ENCODE data around the gene ATG9B. TPM values are rescaled to one million over a fixed set of nuclear protein-coding genes. Genes with fewer than 3 reads are reported as not detected.
A peak's percentile ranks its signal among the peaks of the same experiment; 100 is the strongest.
"Not testable (repeated sequence)": the region's sequence is repeated elsewhere in the genome, so short reads cannot be mapped to it uniquely, and the experiment has no call there.

The ATG9B gene
- total RNA-seq, 4 donors from 2014 or later, result 0.46 TPM; not detected in 3

GRCh38 chr7:151028131-151028947 lies 4.0 kb upstream of the ATG9B start, which contains the start of gene ABCB8:
ABCB8 (plus strand) TSS chr7:151028450; CDS start chr7:151028516, 66 bp downstream.
- TF ChIP-seq, protein P1, sequence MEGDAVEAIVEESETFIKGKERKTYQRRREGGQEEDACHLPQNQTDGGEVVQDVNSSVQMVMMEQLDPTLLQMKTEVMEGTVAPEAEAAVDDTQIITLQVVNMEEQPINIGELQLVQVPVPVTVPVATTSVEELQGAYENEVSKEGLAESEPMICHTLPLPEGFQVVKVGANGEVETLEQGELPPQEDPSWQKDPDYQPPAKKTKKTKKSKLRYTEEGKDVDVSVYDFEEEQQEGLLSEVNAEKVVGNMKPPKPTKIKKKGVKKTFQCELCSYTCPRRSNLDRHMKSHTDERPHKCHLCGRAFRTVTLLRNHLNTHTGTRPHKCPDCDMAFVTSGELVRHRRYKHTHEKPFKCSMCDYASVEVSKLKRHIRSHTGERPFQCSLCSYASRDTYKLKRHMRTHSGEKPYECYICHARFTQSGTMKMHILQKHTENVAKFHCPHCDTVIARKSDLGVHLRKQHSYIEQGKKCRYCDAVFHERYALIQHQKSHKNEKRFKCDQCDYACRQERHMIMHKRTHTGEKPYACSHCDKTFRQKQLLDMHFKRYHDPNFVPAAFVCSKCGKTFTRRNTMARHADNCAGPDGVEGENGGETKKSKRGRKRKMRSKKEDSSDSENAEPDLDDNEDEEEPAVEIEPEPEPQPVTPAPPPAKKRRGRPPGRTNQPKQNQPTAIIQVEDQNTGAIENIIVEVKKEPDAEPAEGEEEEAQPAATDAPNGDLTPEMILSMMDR (IDR thresholded peaks at IDR 0.05), result no peak
- DNase-seq (ENCODE audit: low spot score), result peak; percentile 98
- peak; percentile 97 for ATAC-seq (ENCODE audit: low FRiP score)

- ATAC-seq (ENCODE audit: low FRiP score), result not testable (repeated sequence)
Observed at GRCh38 chr7:151027728-151028130, 3.4 kb upstream of the ATG9B start.

DNA sequence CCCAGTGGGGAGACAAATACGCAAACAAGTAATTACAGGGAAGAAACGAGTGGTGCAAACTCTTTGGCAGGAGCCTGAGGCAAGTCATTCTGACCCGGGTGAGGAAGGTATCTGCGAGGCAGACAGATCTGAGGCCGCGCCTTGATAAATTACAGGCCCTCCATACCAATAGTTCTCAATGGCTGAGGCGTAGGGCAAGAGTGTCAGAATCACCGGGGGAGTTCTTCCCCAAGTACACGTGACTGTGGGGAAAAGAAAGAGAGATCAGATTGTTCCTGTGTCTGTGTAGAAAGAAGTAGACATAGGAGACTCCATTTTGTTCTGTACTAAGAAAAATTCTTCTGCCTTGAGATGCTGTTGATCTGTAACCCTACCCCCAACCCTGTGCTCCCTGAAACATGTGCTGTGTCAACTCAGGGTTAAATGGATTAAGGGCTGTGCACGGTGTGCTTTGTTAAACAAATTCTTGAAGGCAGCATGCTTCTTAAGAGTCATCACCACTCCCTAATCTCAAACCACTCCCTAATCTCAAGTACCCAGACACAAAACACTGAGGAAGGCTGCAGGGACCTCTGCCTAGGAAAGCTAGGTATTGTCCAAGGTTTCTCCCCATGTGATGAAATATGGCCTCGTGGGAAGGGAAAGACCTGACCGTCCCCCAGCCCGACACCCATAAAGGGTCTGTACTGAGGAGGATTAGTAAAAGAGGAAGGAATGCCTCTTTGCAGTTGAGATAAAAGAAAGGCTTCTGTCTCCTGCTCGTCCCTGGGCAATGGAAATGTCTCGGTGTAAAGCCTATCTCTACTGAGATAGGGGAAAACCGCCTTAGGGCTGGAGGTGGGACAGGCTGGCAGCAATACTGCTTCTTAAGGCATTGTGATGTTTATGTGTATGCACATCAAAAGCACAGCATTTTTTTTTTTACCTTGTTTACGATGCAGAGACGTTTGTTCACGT lies 2.8 kb upstream of the ATG9B start:
- ATAC-seq (ENCODE audit: low FRiP score), result peak; percentile 62
- not testable (repeated sequence) for DNase-seq (ENCODE audit: low spot score)

More at GRCh38 chr7:151027728-151028130, 3.4 kb upstream of the ATG9B start:
- DNase-seq (ENCODE audit: low spot score), result not testable (repeated sequence)

DNA sequence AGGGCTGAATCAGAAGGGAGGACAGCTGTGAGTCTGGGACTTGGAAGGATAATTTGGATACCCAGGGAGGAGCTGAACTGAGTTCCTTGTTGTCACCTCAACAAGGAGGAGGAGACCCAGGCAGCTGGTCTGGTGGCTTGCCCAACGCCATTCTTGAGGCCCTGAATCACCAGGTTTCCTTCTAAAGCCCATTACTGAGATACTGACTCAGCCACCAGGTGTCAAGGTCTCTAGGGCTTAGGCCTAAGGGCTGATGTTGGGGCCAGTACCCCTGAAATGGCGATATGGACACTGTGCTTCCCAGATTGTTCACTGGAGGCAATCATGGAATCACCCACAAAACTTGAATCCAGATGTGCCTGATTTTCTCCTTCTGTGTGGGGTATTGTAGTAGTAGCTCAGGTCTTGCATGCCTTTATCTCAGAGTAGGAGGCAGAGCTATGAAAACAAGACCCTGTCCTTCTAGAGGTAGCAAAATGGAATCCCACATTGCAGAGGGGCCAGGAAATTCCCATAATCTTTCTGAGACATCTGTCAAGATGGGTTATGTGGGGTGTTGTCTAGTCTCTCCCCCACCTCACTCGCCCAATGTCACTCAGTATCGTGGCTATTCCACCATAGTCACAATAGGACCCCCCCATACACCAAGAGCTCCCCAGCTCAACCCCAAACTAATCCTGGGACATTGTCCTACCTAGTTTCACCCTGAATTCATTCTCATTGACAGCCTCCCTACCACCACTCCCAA lies 1.8 kb upstream of the ATG9B start:
- TF ChIP-seq, protein P1 (IDR thresholded peaks at IDR 0.05), result no peak
- ATAC-seq (ENCODE audit: low FRiP score), result no peak
- DNase-seq (ENCODE audit: low spot score), result no peak

DNA sequence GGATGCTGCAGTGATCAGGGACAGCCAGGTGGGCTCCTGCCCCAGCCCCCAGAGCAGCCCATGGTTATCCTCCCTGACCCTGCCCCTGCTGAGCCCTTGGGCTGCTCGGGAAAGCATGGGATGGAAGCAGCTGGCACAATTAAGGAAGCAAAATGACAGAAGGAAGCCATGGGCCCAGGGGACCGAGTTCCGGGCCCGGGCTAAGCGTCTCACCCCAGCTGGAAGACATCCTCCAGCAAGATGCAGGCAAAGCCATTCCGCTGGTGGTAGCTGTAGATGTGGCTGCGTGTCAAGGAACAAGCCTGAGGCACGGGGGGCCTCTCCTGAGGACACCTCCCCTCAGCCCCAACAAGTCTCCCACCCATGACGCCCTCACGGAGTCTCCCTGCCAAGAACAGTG lies 1.1 kb downstream of the ATG9B start:
- TF ChIP-seq, protein P1 (IDR thresholded peaks at IDR 0.05), result no peak
- no peak for DNase-seq (ENCODE audit: low spot score)
- ATAC-seq (ENCODE audit: low FRiP score), result no peak

DNA sequence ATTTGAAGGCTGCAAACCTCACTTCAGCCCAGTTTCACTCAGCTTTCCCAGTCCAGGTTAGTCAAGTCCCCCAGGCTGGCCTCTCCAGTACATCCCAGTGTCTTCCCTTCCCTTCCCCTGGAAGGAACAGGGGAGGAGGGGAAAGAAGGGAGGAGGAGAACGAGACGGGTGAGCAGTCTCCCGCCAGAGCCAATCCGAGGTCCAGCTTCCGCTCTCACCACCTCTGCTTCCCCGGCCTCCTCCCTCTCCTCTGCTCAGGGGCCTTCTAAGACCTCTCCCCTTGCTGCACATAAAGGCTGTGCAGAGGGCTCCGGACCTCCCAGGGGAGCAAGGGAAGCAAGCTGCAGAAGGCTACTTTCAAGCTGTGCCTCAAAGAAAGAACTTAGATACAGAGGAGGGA lies 4.1 kb downstream of the ATG9B start:
- no peak for DNase-seq (ENCODE audit: low spot score)
- ATAC-seq (ENCODE audit: low FRiP score), result no peak
- TF ChIP-seq, protein P1 (IDR thresholded peaks at IDR 0.05), result no peak

- no peak for DNase-seq (ENCODE audit: low spot score)
Observed at GRCh38 chr7:151019130-151019447, 5.2 kb downstream of the ATG9B start.

More at GRCh38 chr7:151019130-151019447, 5.2 kb downstream of the ATG9B start:
- TF ChIP-seq, protein P1 (IDR thresholded peaks at IDR 0.05), result no peak
- ATAC-seq (ENCODE audit: low FRiP score), result no peak

All from omental fat pad (tissue), 4 donors.